HG02981 (cell line): ENCODE results near the gene PUS7L.
A peak's percentile ranks its signal among the peaks of the same experiment; 100 is the strongest.
"Not testable (repeated sequence)": the region's sequence is repeated elsewhere in the genome, so short reads cannot be mapped to it uniquely, and the experiment has no call there.

ENCODE experiments used
- ATAC-seq: cut with Tn5 transposase; IDR thresholded peaks from one replicate; pipeline ENCODE4 v1.9.1; 2021; ENCODE audit warnings: mild to moderate bottlenecking, moderate library complexity; ENCODE audit not compliant: unreplicated experiment

PUS7L gene

DNA sequence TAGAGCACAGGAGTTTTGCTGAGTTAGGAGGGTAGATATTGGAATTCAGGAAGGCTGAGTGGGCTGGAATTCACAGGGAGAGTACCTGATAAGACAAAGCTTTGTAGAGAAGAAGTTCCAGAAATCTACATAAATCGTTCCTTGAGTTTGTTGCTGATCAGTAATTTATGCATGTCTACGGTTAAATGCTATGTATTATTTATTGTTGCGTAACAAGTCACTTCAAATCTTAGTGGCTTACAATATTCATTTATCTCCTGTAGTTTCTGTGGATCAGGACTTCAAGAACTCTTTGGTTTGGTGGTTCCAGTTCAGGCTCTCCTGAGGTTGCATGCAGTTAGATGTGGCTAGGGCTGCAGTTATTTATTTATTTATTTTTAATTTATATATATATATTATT is 7.8 kb downstream of the PUS7L start:
- ATAC-seq = no peak

DNA sequence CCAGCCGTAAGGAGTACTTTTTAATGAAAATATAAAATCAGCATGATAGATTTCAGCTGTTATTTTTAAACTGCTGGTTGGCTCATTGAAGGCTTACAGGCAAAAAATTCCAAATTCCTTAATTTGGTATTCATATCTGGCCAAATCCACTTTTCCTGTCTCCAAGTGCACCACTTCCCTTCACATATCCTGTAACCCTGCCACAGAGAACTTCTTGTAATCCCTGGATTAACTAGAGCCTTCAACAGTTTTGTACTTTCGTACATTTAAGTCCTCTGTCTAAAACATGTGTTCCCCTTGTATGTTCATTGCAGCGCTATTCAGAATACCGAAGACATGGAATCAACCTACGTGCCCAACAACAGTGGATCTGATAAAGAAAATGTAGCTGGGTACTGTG is 9.6 kb downstream of the PUS7L start:
- no peak for ATAC-seq

DNA sequence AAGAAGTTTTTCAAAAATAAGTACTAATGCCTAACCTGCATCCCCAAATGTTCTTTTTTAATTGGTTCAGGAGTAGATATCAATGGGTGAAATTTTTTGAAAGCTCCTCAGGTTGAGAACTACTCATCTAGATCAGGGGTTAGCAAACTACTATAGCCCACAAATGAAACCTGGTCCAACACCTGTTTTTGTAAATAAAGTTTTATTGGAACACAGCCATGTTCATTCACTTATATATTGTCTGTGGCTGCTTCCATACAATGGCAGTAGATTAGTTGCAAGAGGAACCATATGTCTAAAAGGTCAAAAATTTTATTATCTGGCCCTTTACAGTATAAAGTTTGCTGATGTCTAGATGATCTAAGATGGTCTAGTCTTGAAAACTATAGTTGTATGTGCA is 13.8 kb downstream of the PUS7L start:
- ATAC-seq = no peak

DNA sequence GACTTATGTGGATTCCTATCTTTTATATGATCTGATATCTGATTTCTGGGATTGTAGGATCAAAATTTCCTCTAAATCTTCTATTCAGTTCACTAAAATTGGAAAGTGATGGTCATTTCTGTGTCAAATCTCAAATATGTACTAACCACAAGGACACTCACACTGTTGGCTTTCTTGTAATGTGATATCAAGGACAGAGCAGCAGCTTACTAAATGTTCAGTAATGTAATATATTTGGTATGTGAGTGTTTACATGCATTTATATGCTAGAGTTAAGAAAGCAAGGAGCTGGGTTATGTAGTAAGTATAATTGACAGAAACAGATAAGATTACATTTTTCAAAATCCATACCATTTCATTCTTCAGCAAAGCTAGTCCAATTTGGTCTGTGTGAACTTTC is 16.5 kb downstream of the PUS7L start:
- ATAC-seq = no peak

DNA sequence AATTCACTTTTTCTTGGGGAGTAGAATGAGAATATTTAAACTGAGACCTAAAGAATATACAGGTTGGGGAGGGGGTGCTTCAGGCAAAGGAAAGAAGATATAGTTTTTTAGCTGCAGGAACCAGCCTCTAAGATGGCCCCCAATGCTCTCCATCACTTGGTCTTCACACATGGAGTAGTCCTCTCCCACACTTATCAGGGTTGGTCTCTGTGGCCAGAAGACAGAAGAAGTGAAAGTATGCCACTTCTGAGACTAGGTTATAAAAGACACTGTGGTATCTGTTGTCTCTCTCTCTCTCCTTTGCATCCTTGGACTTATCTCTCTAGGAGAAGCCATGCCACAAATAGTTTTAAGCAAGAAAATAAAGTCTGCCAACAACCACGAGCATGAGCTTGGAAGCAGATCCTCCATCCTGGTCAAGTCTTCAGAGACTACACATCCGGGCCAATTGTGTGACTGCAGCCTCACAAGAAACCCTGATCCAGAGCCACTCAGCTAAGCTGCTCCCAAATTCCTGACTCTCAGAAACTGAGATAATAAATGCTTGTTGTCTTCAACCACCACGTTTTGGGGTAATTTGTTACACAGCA is 18.0 kb downstream of the PUS7L start:
- no peak for ATAC-seq

DNA sequence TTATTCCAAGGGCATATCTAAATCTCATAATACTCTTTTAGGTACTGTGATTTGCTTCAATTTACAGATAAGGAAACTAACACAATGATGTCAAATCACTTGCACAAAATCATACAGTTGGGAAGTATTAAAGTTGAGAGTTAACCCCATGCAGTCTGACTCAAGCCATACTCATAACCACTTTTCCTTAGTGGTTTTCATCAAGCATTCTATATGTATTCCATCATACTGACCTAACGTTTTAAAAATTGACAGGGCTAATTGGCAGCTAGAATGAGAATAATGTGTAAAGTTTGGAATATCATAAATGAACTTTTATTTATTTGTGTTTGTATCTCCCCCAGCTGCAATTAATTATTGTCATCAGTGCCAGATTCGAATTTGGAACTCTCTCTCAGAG is 20.9 kb downstream of the PUS7L start:
- no peak for ATAC-seq

DNA sequence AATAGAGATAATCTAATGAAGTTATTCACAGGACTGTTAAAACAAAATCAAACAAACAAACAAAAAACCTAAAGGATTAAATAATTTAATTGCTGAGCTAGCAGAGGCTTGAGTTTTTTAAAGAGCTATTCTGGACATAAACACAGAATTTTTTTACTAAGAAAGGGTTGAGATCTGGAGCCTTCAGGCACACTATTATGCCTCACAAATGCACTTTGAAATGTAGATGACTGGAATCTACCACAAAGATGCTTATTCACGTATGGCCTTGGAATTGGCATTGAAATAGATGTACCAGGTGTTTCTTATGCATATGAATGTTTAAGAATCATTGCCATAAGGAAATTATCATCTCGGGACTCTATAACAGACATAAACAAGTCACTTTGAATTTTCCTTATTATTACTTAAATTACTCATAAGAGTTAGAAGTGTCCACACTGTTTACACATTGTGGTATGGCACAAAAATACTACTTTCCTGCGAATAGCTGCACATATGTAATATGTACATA is 21.6 kb downstream of the PUS7L start:
- no peak for ATAC-seq

DNA sequence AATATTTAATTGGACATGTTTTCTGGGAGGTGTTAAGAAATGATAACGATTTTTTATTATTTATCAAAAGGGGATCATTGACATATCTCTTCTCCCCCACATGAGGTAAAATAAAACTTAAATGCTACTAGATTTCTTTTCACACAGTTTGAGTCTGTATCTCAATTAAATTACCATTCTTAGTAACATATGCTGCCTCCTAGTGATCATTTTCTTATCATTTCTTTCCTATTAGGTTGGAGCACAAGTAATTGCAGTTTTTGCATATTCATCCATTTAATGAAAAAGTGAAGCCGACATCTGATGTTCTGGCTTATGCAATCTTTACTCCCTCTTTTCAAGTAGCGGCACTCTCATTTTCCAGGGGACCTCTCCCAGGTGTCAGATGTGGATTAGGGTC is 24.9 kb downstream of the PUS7L start:
- no peak for ATAC-seq

DNA sequence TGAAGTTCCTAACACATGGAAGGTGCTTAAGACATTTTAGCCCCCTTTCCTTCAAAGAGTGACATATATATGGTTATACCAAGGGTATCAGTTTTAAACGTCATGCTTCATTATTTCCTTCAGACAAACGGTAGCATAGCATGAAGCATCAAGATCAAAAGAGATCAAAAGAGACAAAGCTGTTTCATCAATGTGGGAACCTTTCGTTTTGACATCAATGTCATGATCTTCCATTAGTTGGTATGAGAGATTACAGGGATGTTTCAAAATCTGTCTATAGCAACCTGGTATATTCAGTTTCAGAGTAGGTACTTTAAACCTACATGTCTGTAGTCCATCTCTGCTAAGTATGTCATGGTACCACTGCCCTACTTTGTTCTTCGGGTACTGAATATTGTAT is 28.3 kb downstream of the PUS7L start:
- ATAC-seq = no peak

DNA sequence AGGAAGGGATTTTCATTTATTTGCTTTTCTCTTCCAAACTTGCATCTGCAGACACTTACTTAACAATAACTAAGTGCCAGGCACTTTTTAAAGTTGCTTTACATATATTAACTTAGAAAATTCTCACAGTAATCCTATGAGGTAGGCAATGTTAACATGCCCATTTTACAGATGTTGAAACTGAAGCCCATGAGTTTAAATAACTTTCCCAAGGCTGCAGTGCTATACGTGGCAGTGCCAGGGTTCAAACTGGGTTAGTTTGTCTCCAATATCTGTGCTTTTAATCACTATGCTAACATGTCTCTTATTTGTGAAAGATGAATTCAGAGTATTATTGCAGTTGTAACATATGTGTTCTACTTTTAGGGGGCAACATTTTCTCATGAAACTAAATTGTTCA is 29.9 kb downstream of the PUS7L start:
- no peak for ATAC-seq

DNA sequence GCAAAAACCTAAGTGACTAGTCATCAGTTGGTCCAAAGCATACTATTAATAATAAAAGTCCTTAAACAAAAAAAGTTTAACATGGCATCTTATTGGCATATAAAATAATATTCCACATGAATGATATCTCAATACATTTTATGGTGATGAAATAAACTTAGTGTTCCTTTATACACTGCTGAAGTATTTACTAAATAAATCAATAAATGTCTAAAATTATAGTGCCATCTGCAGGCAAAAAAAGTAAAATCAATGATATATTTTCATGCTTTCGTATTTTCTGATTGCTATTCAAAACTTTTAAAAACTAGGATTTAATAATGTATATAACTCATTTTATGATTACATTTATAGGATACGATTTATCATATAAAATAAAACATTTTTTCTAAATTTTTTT is 30.5 kb downstream of the PUS7L start:
- no peak for ATAC-seq

DNA sequence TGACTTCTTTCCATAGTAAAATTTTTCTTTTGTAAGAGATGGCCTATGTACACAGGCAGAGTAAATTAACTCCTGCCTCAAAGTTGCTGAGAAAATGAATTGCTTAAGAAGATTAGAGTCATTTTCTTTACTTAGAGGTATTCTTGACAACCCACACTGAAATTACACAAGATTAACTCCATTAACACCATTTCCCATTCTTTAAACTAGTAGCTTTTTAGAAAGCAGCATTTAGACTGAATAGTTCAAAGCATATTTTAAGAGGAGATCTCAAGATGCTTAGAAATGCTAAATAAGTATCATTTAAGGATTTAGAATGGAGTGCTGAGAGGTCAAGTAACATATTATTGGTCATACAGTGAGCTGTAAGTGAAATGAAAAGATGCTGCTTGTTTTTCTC is 35.5 kb downstream of the PUS7L start:
- ATAC-seq = no peak

DNA sequence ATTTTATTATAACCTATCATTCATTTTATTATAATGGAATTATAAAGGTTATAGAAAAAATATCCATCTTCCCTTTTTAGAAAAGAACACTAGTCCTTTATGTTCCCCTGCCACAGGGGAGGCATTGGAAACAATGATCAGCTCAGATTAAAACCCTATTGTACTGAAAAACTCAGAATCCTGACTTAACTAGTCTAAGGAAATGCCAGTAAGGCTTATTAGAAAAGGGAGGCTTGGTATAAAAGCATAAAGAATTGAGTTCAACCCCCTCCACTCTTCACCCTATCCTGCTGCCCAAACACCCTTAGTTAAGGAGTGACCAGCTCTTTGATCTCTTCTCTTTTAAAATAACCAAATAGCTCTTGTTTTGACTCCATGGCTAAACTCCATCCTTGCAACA is 36.0 kb downstream of the PUS7L start:
- no peak for ATAC-seq

DNA sequence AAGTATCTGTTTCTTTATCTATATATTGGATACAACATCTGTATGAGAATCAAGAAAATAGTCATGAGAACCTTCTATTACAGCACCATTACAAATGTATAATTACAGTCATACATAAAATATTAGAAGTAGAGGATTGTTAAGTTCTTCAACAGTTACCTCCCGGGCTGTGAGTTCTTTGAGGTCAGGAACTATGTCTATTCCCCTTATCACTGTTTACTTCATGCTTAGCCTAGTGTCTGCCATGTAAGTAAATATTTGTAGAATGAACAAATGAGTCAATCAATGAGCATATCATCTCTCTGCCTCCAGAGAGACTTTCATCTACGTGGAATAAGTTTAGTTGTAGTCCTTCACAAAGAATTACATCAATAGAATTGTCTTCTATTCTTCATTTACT is 47.2 kb downstream of the PUS7L start:
- no peak for ATAC-seq

DNA sequence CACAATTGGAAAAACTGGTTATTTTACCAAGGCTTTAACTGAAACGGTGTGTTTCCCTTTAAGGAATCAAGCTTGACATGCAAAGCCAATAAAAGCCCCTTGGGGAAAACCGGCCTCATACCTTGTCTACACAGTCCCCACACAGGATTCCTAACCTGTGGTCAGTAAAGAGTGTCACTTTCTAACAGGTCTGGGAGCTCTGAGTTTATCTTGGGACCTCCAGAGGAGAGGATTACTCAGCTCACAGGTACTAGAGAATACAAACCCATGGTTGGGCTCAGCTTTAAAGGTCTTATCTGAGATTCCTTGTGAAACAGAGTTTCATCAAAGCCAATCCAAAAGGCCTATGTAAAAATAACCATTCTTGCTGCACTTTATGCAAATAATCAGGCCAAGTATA is 54.8 kb downstream of the PUS7L start:
- ATAC-seq = not testable (repeated sequence)

DNA sequence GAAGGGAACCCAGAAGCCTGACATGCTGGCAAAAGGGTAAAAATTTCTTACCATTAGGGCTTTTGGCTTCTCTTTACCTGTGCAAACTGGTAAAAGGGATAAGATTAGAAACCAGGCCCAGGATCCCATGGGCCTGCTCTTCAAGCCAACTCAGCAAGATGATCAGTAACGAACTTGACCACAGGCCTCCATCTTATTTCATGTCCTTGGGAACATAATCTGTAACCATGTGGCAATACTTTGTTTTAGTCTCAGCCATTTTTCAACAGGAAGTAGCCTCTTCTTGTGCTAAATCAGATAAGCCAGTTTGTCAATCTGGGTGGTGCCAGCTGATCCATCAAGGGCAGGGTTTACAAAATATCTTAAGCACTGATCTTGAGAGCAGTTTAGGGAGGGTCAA is 57.4 kb downstream of the PUS7L start:
- not testable (repeated sequence) for ATAC-seq

DNA sequence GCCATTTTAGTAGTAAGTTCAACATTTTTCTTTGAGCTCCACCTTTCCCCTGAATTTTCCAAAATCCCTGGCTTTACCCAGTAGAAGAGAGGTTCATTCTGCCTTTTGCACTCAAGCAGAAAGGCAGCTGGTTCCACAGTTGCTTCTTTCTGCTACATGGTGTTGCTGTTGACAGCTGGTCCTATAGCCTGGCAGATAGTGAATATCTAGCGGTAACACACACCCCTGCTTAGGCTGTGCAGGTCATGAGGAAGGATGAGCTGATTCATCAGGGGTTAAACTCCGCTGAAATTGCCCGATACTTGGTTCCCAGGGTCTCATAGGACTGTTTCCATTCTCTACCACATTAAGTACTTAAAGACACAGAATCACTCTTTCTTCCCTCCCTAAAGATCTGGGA is 62.4 kb downstream of the PUS7L start:
- ATAC-seq = no peak

DNA sequence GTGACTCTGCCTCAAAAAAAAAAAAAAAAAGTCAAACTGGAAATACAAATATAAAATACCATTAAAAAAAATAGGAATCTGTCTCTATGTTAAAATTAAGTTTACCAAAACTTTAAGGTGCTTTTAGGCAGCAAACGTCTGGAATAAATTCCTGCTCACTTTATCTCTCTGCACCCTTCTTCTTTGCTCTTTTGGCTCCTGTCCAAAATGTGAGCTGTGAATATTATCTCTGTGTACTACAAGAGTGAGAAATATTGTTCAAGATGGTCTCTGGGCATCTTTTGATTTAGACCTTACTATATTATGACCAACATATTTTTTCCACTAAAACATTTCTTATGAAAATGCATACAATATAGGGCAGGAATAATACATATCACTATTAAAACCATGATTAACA is 63.7 kb downstream of the PUS7L start:
- ATAC-seq = no peak

DNA sequence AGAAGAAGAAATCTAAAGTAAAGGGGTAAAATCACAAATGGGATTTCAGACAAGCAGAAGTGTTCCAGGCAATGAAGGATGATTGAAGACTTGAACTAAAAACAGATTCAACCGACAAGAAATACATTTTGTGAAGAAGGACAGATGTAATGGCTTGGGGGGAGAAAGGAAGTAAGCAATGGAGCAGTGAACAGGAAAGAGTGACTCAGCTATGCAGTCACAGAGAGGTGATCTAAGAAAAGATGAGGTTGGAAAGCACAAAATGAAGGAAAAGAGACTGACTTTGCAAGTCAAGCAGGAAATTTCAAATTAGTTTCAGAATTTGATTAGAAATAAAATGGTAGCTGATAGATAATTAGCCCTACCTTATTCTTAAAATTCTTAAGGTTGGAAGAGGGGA is 66.5 kb downstream of the PUS7L start:
- no peak for ATAC-seq

DNA sequence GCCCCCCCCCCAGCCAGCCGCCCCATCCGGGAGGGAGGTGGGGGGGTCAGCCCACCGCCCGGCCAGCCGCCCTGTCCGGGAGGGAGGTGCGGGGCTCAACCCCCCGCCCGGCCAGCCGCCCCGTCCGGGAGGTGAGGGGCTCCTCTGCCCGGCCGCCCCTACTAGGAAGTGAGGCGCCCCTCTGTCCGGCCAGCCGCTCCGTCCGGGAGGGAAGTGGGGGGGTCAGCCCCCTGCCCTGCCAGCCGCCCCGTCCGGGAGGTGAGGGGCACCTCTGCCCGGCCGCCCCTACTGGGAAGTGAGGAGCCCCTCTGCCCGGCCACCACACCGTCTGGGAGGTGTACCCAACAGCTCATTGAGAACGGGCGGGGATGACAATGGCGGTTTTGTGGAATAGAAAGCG is 73.1 kb downstream of the PUS7L start:
- ATAC-seq = not testable (repeated sequence)

DNA sequence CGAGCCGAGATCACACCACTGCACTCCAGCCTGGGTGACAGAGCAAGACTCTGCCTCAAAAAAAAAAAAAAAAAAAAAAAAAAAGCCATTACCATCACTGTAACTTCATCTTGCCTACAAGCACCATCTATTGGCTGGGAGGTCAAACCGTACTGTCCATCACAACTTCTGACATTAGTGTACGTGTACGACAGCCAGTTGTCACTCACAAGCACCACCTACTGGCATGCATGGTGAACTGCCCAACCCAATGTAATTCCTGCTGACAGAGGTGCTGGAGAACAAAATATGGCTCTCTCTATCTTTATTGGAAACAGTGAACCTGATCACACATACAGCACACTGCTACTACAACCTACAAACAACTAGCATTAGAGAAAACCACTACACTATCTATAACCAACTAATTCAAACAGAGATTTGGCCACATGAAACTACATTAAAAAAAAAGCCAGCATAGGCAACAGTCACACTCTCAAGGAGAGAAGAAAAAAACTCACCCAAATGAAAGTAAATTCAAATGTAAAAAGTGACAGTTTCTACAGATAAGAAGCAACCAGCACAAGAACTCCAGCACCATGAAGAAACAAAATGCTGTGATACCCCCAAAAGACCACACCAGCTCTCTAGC is 82.3 kb downstream of the PUS7L start:
- ATAC-seq = peak; percentile 94

DNA sequence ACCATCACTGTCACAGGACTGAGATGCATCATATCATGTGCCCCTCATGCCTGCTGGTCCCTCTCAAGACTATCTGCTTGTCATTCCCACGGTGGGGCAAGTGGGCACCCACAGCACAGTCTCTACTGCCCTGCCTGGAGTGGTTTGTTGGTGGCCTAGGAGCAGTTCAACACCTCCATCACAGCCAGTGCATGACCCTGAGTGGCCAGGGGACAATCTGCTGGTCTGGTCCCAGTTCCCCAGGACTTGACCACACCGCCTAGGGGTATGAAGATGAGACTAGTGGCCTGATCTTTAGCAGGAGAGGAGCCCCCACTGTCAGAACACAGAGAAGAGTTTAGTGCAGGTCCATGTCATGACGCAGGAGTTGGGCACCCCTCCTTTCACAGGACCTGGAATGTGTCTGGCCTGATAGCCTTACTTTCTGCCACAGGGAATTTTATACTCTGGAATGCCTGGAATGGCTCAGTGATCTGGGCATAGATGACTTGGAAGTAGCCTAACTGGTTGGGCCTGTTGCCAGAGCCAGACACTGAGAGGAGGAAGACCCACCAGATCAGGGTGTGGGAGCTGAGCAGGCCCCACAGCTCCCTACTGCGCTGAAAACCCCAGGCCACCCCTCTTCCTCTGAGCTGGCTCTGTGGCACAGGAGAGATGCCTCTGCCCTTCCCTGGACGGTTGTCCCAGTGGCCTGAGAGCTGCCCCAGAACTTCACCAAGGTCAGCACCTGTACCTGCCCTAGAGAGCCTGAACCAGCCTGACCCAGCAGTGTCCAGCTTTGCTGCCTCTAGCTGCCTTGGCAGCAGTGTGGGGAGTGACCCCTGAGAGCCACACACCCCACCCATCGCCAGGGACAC is 83.3 kb downstream of the PUS7L start:
- no peak for ATAC-seq
